Measurements from ENCODE around the gene PRDM15.

The PRDM15 gene

GRCh38 chr21:41775149-41775472, 104.0 kb downstream of the PRDM15 start:
- DNase-seq (ENCODE audit: low read depth), result no peak
- no peak for TF ChIP-seq CTCF (IDR thresholded peaks at IDR 0.05; ENCODE audit: control insufficient read depth, insufficient read depth, low read depth, low read length, missing control alignments)
- H3K4me3 ChIP-seq (ENCODE audit: control insufficient read depth, low read depth, low read length), result no peak overlapping the region

- TF ChIP-seq CTCF (IDR thresholded peaks at IDR 0.05; ENCODE audit: control insufficient read depth, insufficient read depth, low read depth, low read length, missing control alignments), result no peak
- H3K4me3 ChIP-seq (ENCODE audit: control insufficient read depth, low read depth, low read length), result no peak overlapping the region
- no peak for DNase-seq (ENCODE audit: low read depth)
Observed at GRCh38 chr21:41774467-41775148, 104.5 kb downstream of the PRDM15 start.

- no peak for TF ChIP-seq CTCF (IDR thresholded peaks at IDR 0.05; ENCODE audit: control insufficient read depth, insufficient read depth, low read depth, low read length, missing control alignments)
- no peak for DNase-seq (ENCODE audit: low read depth)
Observed at GRCh38 chr21:41772351-41773080, 106.6 kb downstream of the PRDM15 start.

GRCh38 chr21:41771625-41771945, 107.6 kb downstream of the PRDM15 start:
- H3K4me3 ChIP-seq (ENCODE audit: control insufficient read depth, low read depth, low read length), result no peak overlapping the region
- DNase-seq (ENCODE audit: low read depth), result no peak
- TF ChIP-seq CTCF (IDR thresholded peaks at IDR 0.05; ENCODE audit: control insufficient read depth, insufficient read depth, low read depth, low read length, missing control alignments), result no peak

More at GRCh38 chr21:41772351-41773080, 106.6 kb downstream of the PRDM15 start:
- no peak overlapping the region for H3K4me3 ChIP-seq (ENCODE audit: control insufficient read depth, low read depth, low read length)

GRCh38 chr21:41770901-41771624, 108.1 kb downstream of the PRDM15 start:
- no peak overlapping the region for H3K4me3 ChIP-seq (ENCODE audit: control insufficient read depth, low read depth, low read length)
- DNase-seq (ENCODE audit: low read depth), result no peak
- no peak for TF ChIP-seq CTCF (IDR thresholded peaks at IDR 0.05; ENCODE audit: control insufficient read depth, insufficient read depth, low read depth, low read length, missing control alignments)

- no peak overlapping the region for H3K4me3 ChIP-seq (ENCODE audit: control insufficient read depth, low read depth, low read length)
- no peak for DNase-seq (ENCODE audit: low read depth)
- TF ChIP-seq CTCF (IDR thresholded peaks at IDR 0.05; ENCODE audit: control insufficient read depth, insufficient read depth, low read depth, low read length, missing control alignments), result no peak
Observed at GRCh38 chr21:41769933-41770332, 109.2 kb downstream of the PRDM15 start.
